Effector CD4-positive, alpha-beta T cell (primary cell): ENCODE data around the gene GALK2.

Source experiments
- DNase-seq: peaks from one replicate; pipeline ENCODE4 v3.0.0-alpha.2; 2020

GALK2 gene

DNA sequence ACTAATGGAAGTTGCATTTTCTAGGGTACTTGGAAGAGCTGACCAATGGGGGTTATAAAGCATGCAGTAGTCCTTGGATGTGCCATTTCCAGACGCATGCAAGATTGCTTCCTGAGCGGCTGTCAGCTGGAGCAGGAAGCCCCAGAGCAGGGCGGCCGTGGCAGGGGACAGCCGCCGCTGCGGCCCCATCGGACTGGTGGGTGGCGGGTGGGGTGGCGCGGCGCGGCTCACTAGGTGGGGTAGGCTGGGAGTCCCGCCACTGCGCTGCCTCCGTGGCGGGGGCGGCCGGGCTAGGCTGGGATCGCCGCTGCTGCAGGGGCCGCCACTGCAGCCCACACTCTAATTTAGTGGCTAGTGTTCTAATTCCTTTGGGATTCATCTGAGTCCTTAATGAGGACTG, 196.4 kb downstream of the GALK2 start:
- no peak for DNase-seq

DNA sequence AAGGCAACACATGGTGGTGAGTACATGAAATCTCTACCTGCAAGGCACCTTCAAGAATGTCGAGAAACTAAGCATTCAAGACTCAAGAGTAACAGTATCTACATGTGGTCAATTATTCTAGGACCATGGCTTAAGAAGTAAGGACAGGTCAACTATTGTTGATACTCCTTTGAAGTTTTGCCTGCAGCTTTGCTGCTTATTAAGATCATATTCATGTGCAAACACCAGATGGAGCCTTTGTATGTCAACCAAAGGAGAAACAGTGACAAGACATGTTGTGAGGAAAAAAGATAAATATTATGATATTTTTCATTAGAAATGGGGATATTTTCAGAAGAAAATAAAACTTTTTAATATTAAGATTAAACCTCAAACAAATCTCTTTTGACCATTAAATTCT, 200.7 kb downstream of the GALK2 start:
- no peak for DNase-seq

DNA sequence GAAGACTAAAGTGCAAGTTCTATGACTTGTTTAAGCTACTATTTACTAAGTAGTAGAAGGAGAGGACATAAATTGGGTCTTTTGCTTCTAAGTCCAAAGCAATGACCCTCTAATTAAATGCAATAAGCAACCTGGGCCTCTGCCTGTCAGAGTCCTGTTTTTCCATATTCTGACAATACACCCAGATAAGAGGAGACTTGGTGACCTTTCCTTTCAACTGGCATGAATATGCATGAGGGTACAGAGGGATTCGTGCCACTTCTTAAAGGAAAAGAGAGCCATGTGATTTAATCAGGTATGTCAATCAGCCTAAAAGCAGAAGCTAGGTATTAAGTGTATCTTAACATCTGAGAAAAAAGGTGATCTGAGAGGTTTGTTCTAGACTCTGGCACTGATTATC, 202.3 kb downstream of the GALK2 start:
- no peak for DNase-seq

DNA sequence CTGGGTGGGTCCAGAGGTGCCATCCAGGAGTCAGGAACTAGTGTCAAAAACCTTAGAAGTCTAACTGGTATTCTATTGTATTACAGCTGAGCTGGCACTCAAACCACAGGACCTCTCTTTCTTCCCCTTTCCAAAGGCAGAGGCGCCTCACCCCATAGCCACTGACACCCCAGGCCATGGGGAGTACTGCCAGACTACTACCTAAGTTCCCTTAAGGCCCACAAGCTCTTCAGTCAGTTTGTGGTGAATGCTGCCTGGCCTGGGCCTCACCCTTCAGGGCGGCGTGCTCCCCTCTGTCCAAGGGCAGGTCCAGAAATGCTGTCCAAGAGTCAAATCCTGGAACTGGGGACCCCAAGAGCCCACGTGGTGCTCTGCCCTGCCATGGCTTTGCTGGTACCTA, 209.9 kb downstream of the GALK2 start:
- DNase-seq = no peak

DNA sequence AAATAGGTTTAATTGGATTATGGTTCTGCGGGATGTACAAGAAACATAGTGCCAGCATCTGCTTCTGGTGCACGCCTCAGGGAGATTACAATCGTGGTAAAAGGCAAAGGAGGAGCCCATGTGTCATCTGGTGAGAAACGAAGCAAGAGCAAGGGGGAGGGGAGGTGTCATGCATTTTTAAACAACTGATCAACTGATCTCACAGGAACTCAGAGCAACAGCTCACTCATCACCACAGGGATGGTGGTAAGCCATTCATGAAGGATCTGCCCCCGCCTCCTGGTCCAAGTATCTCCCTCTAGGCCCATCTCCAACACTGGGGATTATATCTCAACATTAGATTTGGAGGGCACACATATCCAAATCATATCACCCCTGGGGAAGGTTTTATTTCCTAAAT, 210.9 kb downstream of the GALK2 start:
- no peak for DNase-seq
